HFF-Myc (cell line): ENCODE results near the gene ZCCHC24.

Source experiments
- DNase-seq: peaks from one replicate; pipeline ENCODE4 v3.0.0-alpha.2; 2011; ENCODE audit warnings: low read depth; ENCODE audit errors: extremely low read depth
- H3K4me3 ChIP-seq: replicated peaks from 2 replicates; pipeline ENCODE4 v1.5.1; 2011; ENCODE audit warnings: low read depth, mild to moderate bottlenecking, control low read depth, low read length
- TF ChIP-seq, protein P1 (sequence below): IDR thresholded peaks from 2 replicates; pipeline ENCODE4 v1.5.1; 2012; ENCODE audit warnings: mild to moderate bottlenecking, low read depth, low read length, control low read depth; ENCODE audit errors: missing control alignments

ZCCHC24 gene

GRCh38 chr10:79437111-79437814 is 8.2 kb downstream of the ZCCHC24 start:
- DNase-seq = no peak
- H3K4me3 ChIP-seq = no peak overlapping the region
- TF ChIP-seq, protein P1, sequence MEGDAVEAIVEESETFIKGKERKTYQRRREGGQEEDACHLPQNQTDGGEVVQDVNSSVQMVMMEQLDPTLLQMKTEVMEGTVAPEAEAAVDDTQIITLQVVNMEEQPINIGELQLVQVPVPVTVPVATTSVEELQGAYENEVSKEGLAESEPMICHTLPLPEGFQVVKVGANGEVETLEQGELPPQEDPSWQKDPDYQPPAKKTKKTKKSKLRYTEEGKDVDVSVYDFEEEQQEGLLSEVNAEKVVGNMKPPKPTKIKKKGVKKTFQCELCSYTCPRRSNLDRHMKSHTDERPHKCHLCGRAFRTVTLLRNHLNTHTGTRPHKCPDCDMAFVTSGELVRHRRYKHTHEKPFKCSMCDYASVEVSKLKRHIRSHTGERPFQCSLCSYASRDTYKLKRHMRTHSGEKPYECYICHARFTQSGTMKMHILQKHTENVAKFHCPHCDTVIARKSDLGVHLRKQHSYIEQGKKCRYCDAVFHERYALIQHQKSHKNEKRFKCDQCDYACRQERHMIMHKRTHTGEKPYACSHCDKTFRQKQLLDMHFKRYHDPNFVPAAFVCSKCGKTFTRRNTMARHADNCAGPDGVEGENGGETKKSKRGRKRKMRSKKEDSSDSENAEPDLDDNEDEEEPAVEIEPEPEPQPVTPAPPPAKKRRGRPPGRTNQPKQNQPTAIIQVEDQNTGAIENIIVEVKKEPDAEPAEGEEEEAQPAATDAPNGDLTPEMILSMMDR = no peak

GRCh38 chr10:79436850-79437103 is 8.6 kb downstream of the ZCCHC24 start:
- H3K4me3 ChIP-seq = no peak overlapping the region
- TF ChIP-seq, protein P1 = no peak
- no peak for DNase-seq

DNA sequence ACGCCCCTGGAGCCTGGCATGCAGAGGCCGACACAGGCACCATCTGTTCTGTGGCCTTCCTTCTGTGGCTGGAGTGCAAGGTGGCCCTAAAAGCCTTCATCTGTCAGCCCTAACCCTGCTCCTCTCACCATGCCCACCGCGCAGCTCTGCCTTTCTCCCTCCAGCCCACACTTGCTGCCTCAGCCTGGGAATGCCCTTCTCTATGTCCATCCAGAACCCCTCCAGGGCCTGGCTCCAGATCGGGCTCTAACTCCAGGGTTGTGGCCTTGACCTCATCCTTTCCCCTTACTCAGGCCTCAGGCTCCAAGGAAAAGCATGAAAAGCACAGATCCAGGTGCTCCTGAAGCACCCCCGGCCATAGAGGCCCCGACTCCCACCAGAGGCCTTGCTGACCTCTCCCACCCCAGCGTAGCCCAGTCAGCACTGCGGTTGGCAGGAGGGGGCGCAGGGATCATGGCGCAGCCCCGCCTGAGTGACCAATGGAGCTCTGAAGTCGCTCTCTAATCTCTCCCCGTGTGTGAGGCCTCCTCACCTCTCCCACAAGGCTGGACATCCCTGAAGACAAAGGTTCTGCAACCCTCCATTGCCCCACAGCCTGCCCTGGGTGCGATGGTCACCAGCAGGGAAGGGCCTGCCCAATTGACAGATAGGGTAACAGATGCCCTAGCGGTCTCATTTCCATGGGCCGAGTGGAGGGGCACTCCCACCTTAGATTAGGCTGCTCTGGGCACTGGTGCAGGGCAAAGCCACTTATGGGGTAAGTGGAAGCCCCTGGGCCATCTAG is 9.2 kb downstream of the ZCCHC24 start:
- TF ChIP-seq, protein P1 = no peak
- DNase-seq = no peak
- no peak overlapping the region for H3K4me3 ChIP-seq

GRCh38 chr10:79435271-79436065 is 10.0 kb downstream of the ZCCHC24 start:
- TF ChIP-seq, protein P1 = no peak
- no peak for DNase-seq
- H3K4me3 ChIP-seq = no peak overlapping the region

GRCh38 chr10:79434821-79435251 is 10.6 kb downstream of the ZCCHC24 start:
- peak overlapping the region; percentile 15 for H3K4me3 ChIP-seq
- TF ChIP-seq, protein P1 = no peak
- DNase-seq = no peak

DNA sequence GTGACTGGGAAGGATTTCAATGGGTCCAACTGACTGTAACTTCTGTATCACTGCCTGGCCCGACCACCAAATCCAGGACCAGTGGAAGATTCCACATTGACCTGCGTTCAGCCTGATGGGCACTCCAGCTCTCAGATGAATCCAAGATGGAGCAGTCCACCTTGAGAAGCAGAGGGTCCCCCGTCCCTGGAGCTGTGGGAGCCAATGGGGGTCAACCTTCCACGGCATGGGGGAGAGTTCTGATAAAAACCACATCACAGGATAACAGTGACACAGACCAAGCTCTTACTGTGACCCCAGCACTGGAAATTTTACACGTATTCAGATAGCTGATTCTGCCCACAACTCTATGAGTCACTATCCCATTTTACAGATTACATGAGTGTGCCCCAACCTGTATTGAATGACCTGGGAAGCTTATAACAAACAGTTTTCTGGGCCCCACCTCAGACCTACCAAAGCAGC is 11.2 kb downstream of the ZCCHC24 start:
- peak overlapping the region; percentile 15; the same call in 1 of the 2 replicates for H3K4me3 ChIP-seq
- DNase-seq = no peak
- TF ChIP-seq, protein P1 = no peak
